HG03175 (cell line): Measurements from ENCODE around the gene MARVELD1.
"Not testable (repeated sequence)": the region's sequence is repeated elsewhere in the genome, so short reads cannot be mapped to it uniquely, and the experiment has no call there.

Experiments
- ATAC-seq: cut with Tn5 transposase; IDR thresholded peaks from one replicate; pipeline ENCODE4 v1.9.1; 2021; ENCODE audit warnings: mild to moderate bottlenecking, moderate library complexity; ENCODE audit not compliant: unreplicated experiment

MARVELD1 gene

DNA sequence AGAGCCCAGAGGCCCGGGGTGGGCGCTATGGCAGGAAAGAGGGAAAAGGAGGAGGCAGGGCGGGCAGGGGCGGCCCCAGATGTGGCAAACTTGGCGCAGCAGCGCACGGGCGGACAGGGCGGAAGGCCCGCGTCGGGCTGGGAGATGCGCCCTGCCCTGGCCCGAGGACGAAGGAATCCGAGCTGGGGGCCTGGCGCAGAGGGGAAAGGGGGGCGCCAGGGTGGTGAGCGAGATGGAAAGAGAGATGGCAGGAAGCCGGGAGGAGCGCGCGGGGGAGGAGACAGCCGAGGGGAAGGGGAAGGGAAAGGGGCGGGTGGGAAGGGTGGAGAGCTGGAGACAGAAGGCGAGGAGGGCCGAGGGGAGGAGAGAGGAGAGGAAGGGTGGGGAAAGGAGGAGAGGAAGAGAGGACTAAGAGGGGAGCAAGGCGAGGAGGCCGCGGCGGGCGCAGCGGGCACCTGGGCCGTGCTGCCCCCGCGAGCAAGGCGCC is at the start of gene MARVELD1:
MARVELD1 (plus strand) TSS at position 392 of the 487 bp plus-strand sequence. CDS start 147 bp downstream, outside the sequence.
- ATAC-seq, result no peak

DNA sequence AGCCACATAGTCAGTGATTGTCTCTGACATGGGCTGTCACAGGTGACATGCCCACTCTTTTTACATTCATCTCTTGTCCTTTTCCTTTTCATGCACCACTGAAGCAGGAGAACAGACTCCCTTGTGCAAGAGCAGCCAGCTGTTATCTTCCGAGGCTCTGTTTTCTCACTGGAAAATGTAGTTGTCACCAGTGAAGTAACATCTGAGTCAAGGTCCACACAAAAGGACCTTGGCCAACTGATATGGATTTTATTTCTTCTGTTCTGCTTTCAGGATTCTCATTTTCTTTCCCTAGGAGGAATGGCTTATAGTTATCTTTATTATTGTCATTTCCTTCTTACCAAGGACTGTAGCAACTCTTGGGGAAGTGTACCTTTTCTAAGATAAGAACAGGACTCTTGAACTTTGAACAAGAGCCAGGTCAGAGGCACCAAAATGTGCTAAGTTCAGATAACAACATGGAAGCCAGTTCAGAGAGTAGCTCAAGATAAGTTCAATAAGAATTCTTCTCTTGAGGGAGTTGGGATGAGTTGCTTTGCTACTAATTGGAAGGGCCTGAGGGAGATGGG is 49.2 kb upstream of the MARVELD1 start:
- ATAC-seq, result no peak

DNA sequence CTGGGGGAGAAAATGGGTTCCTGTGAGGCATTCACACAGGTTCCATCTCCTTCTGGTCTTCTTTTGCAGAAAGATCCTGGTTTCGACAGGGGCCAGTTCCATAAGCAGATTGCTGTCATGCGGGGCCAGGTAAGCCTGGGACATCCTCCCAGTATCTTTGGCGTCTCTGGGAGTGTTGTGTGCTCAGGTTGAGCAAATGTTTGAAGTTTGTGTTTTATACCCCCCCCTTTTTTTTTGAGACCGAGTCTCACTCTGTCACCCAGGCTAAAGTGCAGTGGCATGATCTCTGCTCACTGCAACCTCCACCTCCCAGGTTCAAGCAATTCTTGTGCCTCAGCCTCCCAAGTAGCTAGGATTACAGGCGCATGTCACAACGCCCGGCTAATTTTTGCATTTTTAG is 46.5 kb upstream of the MARVELD1 start:
- ATAC-seq, result no peak

DNA sequence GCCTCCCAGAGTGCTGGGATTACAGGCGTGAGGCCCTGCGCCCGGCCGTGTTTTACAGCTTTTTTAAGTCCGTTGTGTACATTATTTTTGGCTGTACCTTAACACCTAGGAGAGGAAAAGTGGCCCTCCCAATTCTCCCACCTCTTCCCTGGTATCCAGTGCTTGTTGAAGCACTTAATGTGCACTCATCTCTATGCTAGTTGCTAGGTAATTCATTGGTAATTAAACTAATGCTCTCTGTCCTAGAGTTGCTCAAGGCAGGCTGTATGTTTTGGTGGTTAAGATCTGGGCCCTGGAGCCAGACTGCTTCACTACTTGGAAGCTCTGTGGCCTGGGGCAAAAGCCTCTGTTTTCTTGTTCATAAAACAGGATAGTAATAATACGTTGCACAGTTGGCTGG is 46.1 kb upstream of the MARVELD1 start:
- ATAC-seq, result no peak

DNA sequence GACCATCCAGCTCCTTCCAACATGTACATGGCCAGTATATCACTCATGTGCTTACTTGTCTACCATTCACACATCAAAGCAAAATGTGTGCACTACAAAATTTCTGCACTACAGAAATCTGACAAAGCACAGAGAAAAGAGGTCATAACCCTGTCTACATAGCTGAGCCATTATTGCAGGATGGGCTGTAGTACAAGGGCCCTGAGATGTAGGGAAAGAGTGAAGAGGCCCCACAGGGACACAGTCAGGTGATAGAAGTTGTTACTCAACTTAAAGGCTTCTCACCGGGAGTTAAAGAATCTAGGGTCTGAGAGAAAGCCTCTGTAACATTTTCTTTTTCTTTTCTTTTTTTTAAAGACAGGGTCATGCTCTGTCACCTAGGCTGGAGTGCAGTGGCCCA is 44.0 kb upstream of the MARVELD1 start:
- ATAC-seq, result no peak

DNA sequence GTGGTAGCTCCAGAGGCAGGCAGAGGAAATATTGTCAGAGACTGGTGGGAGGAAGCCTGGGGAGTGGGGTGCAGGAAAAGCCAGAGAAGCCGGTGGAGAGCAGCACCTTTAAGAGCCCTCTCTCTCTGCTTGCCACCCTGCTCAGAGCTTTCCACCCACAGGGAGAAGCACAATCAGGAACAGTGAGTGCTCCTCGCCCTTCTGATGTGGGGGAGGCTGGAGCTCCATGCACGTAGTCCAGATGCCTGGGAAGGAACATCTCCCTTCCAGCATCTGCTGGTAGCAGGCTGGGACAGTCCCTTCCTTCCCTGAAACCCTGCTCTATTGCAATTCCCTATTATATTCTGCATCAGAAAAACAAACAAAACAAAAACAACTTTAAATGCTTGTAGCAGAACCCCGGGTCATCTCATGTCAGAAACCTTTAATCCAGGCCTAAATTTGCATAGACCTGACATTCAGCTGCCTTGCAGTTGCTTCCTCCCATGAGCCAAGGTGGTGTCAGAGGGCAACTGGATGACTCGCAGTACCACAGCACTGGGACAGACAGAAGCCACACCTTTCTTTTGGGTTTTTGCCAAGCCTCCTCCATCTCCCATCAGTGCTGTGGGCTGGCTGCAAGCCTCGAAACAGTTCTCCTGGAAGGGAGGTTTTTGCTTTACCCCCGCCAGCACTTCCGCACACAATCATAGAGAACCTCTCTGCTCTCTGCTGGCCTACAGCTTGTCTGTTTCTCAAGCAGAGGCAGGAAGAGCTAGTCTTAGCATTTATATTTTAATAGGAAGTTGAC is 39.6 kb upstream of the MARVELD1 start:
- no peak for ATAC-seq

DNA sequence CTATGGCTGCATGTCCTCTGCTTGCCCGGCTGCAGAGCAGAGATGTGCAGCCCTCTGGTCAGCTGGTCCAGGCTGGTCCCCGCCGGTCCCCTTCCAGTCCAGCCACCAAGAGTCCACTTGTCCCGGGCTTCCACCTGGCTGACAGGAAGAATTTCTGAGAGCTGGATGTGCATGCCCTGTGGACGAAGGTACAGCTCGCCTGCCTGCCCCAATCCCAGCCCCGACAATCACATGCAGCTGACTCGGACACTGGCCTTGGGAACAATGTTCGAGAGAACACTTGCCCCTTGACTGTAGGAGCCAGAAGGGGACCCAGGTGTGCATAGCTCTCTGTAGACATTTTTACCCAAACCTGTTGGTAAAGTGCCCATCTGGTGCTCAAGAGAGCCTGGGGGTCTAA is 38.3 kb upstream of the MARVELD1 start:
- no peak for ATAC-seq

DNA sequence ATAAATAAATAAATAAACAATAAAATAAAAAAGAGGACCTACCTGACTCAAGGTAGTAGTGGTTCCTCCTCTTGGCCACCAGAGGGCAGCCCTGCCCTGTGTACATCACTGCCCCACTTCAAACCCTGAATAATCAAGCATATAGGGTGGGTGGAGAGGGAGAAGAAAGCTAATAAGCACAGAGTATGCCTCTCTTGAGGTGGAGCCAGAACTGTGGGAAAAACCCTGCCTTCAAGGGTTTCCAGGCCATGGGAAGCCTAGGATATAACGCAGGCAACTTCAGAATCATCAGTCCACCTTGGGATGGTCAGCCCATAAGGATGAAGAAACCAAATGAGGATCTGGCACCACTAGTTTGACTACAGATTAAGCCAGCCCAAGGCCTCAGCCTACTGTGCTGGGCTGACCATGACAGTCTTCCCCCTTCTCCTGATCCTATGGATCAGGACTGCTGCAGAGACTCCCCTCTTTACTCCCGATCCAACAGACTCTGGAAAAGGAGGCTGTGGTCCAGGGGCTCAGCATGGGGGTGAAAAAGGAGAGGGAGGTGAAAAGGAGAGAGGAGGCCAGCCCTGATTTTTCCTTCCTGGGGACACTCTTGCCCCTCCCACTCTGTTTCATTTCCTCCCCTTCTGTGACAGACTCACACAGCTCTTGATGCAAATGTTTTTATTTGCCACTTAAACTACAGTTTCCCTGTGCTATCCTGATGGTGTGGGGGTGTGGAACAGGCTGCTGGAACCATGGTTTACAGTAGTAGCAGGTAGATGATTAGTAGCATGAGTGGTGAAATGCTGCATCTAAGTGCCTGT is 36.6 kb upstream of the MARVELD1 start:
- ATAC-seq, result peak; percentile 82

DNA sequence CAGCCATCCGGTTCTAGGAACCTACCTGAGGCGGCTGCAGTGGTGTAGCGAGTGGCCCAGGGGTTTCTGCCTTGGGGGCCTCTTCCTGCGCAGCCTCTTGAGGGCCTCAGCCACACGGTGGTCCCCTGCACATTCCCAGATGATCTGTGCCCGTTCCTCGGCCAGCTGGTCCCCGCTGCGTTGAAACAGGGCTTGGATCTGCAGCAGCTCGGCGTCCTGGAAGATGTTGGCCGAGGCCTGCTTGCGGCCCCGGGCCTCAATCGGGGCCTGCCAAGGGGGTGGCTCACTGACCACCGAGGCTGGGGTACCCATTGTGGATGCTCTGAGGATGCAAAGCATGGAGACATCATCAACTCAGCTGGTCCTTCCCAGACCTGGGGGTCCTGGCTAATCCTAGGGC is 33.9 kb upstream of the MARVELD1 start:
- no peak for ATAC-seq

DNA sequence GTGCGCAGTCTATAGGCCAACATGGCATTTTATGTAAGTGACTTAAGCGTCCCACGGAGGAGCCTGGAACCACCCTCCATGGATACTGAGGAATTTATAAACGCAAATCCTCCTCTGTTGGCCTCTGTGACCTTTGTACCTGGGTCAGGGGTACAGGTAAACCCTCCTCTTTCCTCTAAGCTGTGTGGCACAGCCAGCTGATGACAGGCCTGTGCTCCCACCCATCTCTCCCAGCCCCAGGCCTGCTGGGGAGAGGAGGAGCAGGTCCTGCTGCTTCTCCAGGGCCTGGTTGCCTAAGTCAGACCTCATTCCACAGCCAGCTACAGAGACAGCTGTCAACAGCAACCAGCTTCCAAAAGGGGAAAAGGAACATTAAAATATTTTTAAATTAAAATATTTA is 31.5 kb upstream of the MARVELD1 start:
- ATAC-seq, result no peak

DNA sequence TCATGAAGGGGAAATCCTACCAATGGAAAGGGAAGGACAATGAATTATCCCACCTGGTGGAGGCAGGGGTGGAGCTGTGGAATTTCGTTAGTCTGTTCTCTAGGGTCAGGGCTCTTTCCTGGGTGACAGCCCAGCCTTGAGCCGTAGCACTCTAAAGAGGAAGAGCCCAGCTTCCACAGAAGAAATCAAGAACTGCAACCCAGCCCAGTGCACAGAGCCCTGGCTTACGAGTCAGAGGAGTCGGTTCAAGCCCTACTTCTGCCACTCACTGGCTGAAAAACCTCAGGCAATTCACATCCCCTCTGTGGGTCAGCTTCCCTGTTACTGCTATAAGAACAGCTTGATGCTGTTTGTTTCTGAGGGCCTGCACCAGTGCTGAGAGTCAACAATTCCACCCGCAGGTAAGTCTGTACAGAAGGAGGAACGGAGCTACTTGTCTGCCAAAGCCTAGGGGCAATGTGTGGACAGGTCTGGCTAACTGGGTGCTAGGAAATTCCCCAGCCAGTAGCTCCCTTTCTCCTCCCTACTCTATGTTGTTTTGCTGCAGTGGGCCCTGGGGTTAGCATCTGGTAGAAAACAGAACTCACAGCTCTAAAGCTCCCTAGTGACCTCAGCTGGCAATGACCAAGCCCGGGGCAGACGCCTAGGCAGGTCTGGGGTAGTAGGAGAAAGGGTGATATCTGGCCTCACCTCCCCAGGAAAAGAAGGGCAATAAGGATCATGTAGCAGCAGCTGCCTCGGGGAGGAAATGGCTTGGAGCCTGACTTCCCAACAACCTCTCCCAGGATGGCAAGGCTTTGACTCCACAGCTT is 29.8 kb upstream of the MARVELD1 start:
- no peak for ATAC-seq

DNA sequence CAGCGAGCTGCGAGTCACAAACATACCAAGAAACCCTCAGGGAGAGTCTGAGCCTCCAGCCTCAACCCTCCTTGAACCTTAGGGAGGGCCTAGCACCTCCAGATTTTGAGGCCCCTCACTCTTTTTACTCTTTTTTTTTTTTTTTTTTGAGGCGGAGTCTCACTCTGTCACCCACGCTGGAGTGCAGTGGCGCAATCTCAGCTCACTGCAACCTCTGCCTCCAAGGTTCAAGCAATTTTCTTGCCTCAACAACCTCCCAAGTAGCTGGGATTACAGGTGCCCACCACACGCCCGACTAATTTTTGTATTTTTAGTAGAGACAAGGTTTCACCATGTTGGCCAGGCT is 29.2 kb upstream of the MARVELD1 start:
- not testable (repeated sequence) for ATAC-seq

DNA sequence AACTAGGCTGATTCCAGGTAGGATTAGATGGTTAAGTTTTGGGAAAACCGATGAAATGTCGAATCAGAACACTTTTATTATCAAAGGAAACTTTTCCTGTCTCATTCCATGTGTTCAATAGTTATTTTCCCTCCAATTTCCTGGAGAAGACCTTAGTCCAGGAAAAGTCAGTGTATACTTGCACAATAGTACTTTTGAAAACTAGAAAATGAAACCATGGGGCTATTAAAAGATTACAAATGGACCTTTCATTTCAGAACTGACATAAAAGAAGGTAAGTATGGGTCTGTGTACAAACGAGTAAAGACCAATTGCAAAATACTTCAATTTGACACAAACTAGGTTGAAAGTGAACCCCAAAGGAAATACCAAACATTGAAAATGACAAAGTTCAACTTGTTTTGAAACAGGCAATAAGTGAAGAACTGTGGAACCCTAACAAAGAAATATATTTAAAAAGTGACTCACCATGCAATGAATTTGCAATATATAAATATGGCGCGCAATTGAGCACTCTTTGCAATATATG is 28.6 kb upstream of the MARVELD1 start:
- ATAC-seq, result no peak

DNA sequence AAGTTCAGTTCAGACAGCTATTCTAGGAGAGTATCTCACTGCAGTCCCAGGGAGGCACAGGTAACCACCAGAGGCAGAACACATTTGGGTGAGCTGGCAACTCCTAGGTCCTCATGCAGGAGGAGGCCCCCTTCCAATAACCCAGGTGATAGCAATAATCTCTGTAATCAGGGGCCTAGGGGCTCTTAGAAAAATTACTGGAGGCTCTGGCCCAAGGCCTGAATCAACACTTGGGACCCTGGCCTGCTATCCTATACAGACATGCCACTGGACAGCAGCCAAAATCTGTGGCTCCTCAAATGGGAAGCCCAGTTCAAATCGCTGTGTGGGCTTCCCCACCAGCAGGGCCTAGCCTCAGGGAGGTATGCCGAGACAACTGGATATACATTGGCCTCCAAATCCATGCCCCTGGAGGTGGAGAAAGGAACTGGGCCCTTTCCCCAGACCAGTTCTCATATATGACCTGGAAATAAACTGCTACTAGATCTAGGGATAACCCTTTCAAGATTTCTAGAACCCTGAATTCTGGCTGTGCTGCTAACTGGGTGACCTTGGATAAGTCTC is 28.1 kb upstream of the MARVELD1 start:
- no peak for ATAC-seq

DNA sequence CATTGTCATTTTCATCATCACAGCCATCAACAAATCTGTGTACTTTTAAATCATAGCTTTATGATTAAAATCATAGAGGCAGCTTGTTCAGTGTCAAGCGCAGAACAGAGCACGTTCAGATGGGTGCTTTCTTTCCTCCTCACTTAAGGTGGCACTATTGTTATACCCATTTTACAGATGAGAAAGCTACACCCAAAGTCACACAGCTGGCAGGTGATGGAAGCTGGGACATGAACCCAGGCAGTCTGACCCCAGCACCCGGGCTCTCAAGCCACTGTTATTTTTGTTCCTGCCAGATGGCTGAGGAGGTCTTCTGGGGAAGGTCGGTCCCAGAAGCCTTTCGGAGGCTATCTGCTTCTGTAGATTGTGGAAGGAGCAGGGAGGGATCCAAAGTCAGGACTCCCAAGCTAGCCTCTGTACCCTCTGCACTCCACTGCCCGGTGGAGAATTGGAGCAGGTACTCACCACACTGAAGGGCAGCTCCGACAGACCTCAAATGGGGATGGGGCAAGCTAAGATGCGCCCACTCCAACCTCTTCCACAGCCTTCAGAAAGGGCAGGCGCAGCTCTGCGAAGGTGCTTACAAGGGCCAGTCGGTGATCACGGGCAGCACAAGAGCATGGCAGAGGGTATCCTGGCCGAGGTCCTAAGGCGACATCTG is 27.1 kb upstream of the MARVELD1 start:
- no peak for ATAC-seq

DNA sequence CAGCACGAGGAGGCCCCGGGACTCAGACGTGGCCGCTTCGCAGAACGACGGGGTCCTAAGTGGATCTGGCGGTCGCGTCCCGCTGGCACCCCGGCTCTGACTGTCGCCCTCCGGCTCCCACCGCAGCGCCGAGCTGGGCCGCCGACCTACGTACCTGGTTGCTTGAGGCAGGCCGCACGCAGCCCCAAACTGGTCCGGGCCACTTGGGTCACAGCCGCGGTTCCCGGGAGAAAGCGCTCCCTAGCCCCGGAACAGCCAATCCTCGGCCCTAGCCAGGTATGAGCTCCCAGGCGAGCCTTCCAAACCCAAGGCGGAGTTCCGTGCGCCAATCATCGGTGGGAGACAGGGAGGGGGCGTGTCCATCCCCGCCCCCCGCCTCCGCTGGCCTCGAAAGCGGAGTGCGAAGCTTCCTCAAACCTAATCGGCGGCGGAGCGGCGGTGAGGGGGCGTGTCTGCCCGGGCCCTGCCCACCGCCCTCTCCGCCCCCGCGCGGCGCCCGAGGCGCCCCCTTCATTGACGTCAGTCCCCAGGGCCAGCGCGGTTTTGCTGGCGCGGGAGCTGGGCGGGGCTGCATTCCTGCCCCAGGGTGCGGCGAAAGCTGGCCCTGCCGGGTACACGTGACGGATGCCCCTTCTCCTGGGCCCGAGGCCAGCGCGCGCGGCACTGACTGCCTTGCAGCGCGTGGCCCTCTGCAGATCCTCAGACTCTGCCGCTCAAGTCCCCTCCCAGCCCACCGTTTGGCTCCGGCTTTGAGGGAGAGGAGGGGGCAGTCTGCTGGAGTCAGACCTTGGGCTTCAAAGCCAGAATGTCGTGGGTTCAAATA is 26.4 kb upstream of the MARVELD1 start, which contains the start of gene AVPI1:
AVPI1 (minus strand) TSS at position 280 of the 823 bp plus-strand sequence. CDS start 7,336 bp downstream, outside the sequence.
- peak; percentile 90 for ATAC-seq

DNA sequence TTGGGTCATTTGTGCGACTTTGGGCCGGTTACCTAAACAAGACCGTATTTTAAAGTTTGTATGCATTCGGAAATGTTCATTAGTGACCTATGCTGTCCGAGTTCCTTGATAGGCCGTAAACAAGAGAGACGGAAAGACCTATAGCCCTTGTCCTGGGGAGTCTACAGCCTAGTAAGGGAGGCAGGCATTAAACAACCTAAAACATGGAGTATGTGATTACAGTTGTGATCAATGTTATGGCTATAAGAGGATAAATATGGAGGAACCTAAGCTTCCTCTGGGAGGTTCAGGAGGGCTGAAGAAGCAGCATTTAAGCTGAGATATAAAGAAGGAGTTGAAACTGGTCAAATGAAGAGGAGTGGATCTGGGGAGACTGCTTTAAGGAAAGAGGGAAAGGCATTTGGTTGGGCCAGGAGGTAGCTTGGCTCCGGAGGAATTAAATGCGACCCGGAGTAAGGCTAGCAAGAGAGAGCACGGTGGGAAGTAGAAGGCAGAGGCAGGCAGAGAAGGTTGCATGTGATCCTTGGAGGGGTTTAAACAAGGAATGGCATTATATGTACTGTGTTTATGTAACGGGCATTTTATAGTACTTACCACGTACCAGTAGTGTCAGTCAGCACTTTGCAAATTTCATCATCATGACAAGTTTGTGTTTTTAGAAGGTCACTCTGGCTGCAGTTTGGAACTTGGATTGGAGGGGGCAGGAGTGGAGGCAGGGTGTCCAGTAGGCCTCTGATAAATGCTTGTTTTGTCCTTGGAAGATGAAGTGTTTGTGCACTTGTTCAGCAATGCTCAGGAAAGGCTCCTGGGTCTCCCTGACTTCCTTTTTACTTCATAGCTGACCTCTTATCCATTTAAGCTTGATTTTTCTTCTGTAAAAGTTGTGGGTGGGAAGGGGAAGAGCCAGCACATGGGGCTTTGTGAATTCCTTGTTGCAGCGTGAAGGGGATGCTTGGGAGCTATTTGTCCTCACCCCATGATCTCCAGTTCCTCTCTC is 25.4 kb upstream of the MARVELD1 start:
- ATAC-seq, result no peak
